GM12878 (cell line): ENCODE results near the gene BOD1L1. TPM values are rescaled to one million over a fixed set of nuclear protein-coding genes. Genes with fewer than 3 reads are reported as not detected.

Source experiments
- ATAC-seq: fragments of 200-7000 bp; cut with Tn5 transposase; 3 replicates; pipeline ENCODE4 v1.9.1; 2020; ENCODE audit warnings: mild to moderate bottlenecking, moderate library complexity
- BruUV-seq: library from RNA; stranded (reverse); fragments of 400-500 nt; replicated peaks from 2 replicates; lab custom pipeline; 2021; lab: Mats Ljungman, UMichigan
- CTCF ChIA-PET: fragments of 300-600 bp; sonication (Branson Sonifier 250); formaldehyde crosslinking; extraction: SDS; loops from one replicate; lab custom pipeline; 2021; ENCODE audit warnings: inconsistent platforms; lab: Yijun Ruan, JAX
- POLR2A ChIA-PET: fragments of 350-600 bp; formaldehyde crosslinking; extraction: SDS; loops from one replicate; lab custom pipeline; 2021; ENCODE audit warnings: inconsistent platforms; lab: Charles Lee
- RAD21 ChIA-PET: fragments of 300-600 bp; sonication (Branson Sonifier 250); formaldehyde crosslinking; loops from one replicate; lab custom pipeline; 2023; ENCODE audit warnings: antibody characterized with exemption; ENCODE audit not compliant: unreplicated experiment; lab: Charles Lee
- SMC1A ChIA-PET: fragments of 300-600 bp; sonication (Branson Sonifier 250); formaldehyde crosslinking; loops from one replicate; lab custom pipeline; 2023; ENCODE audit not compliant: unreplicated experiment, uncharacterized antibody; lab: Charles Lee
- DNase-seq: peaks from one replicate; pipeline ENCODE4 v3.0.0-alpha.2; 2011; ENCODE audit warnings: low read depth, low spot score
- FAIRE-seq: peaks from 3 replicates; lab custom pipeline; 2011; peaks lifted over from hg19 to GRCh38; lab: Jason Lieb, UNC
- H2AFZ ChIP-seq: 2 replicates; pipeline ENCODE4 v1.6.0; 2011; ENCODE audit warnings: low read depth, low read length, control low read depth; ENCODE audit not compliant: control insufficient read depth
- H3K27ac ChIP-seq: 2 replicates; pipeline ENCODE4 v1.5.1; 2011; ENCODE audit warnings: control low read depth; ENCODE audit not compliant: control insufficient read depth, insufficient read depth
- H3K27me3 ChIP-seq, 2 experiments: replicated peaks in 1 of 2; 2 replicates each; pipeline versions ENCODE4 v1.6.0 to v1.6.1; 2011; ENCODE audit warnings: low read length in 1 of 2; ENCODE audit not compliant: control insufficient read depth in 2 of 2, insufficient read depth in 2 of 2
- H3K36me3 ChIP-seq, 2 experiments: 2 replicates each; pipeline ENCODE4 v1.5.1; 2011; ENCODE audit warnings: low read length in 1 of 2; ENCODE audit not compliant: control insufficient read depth in 2 of 2, insufficient read depth in 2 of 2
- H3K4me1 ChIP-seq: 2 replicates; pipeline ENCODE4 v1.6.1; 2011; ENCODE audit warnings: mild to moderate bottlenecking, low read length, moderate library complexity, mixed read lengths; ENCODE audit not compliant: control insufficient read depth, insufficient read depth
- H3K4me2 ChIP-seq: 2 replicates; pipeline ENCODE4 v1.6.0; 2011; ENCODE audit warnings: control low read depth; ENCODE audit not compliant: control insufficient read depth, insufficient read depth
- H3K4me3 ChIP-seq: fragments of 200-600 bp; sonication (generic); 2 replicates; pipeline ENCODE4 v1.5.1; 2016
- H3K79me2 ChIP-seq: 2 replicates; pipeline ENCODE4 v1.6.0; 2011; ENCODE audit warnings: low read length; ENCODE audit not compliant: control insufficient read depth, insufficient read depth
- H3K9ac ChIP-seq: 2 replicates; pipeline ENCODE4 v1.8.0; 2011; ENCODE audit warnings: low read length, control low read depth, mixed read lengths; ENCODE audit not compliant: control insufficient read depth, insufficient read depth
- H3K9me3 ChIP-seq: replicated peaks from 3 replicates; pipeline ENCODE4 v1.5.1; 2011; ENCODE audit warnings: mild to moderate bottlenecking, low read length; ENCODE audit not compliant: control insufficient read depth, insufficient read depth
- H4K20me1 ChIP-seq: 2 replicates; pipeline ENCODE4 v1.6.0; 2011; ENCODE audit not compliant: control insufficient read depth, insufficient read depth
- ETV6 ChIP-seq, 2 experiments: fragments of 450-650 bp in 1 of 2; IDR thresholded peaks in 1 of 2; conservative IDR thresholded peaks in 1 of 2; 2 replicates each; pipeline ENCODE4 v1.6.1; 2014; ENCODE audit warnings: antibody characterized with exemption in 1 of 2, borderline replicate concordance in 1 of 2, low read depth in 1 of 2, mild to moderate bottlenecking in 1 of 2, moderate library complexity in 1 of 2
- HDAC6 ChIP-seq: fragments of 200-600 bp; sonication (generic); IDR thresholded peaks from one replicate; pipeline ENCODE4 v1.8.0; 2017; ENCODE audit warnings: antibody characterized with exemption; ENCODE audit not compliant: unreplicated experiment
- HSF1 ChIP-seq: fragments of 150-350 bp; IDR thresholded peaks from 2 replicates; pipeline ENCODE4 v1.6.1; 2014; ENCODE audit warnings: mild to moderate bottlenecking, low read depth, low read length
- IKZF2 ChIP-seq, 2 experiments: fragments of 450-650 bp; IDR thresholded peaks; 2 replicates each; pipeline ENCODE4 v1.6.1; 2017; ENCODE audit warnings: mild to moderate bottlenecking in 2 of 2, moderate library complexity in 2 of 2
- MAX ChIP-seq: IDR thresholded peaks from 2 replicates; pipeline ENCODE4 v1.6.1; 2012; ENCODE audit warnings: low read depth, low read length, improper control_type of control experiment
- MTA2 ChIP-seq: fragments of 450-650 bp; IDR thresholded peaks from 2 replicates; pipeline ENCODE4 v1.6.1; 2016; ENCODE audit warnings: low read depth, mild to moderate bottlenecking, moderate library complexity
- NFYB ChIP-seq: IDR thresholded peaks from 2 replicates; pipeline ENCODE4 v1.6.1; 2011; ENCODE audit warnings: low read depth, mild to moderate bottlenecking, low read length, improper control_type of control experiment, moderate library complexity; ENCODE audit not compliant: insufficient read depth
- NR2C1 ChIP-seq: fragments of 450-650 bp; IDR thresholded peaks from 2 replicates; pipeline ENCODE4 v1.6.1; 2017; ENCODE audit warnings: antibody characterized with exemption, mild to moderate bottlenecking, moderate library complexity
- RCOR1 ChIP-seq: conservative IDR thresholded peaks from 2 replicates; pipeline ENCODE4 v1.6.1; 2012; ENCODE audit warnings: low read depth, low read length, improper control_type of control experiment
- SREBF2 ChIP-seq: IDR thresholded peaks from 2 replicates; pipeline ENCODE4 v1.6.1; 2012; ENCODE audit warnings: mild to moderate bottlenecking, low read length
- TARDBP ChIP-seq: IDR thresholded peaks from 2 replicates; pipeline ENCODE4 v1.6.1; 2016; ENCODE audit warnings: borderline replicate concordance
- TCF7 ChIP-seq: IDR thresholded peaks from 2 replicates; pipeline ENCODE4 v1.6.1; 2014; ENCODE audit warnings: antibody characterized with exemption, borderline replicate concordance
- WGBS: methylation state at CpG from one replicate; pipeline ENCODE4 v1.1.6; 2016; ENCODE audit warnings: low lambda C conversion rate; ENCODE audit not compliant: insufficient replicate concordance, insufficient coverage; ENCODE audit errors: missing lambda C conversion rate; 5-methylcytosine and 5-hydroxymethylcytosine counted together
- in situ Hi-C: fragments of 300-500 bp; cut with MboI; formaldehyde crosslinking; loops from 9 replicates; pipeline ENCODE4 v1.14.3; 2018; ENCODE audit warnings: mixed read lengths
- intact Hi-C: fragments of 100-400 bp; cut with micrococcal nuclease; formaldehyde crosslinking; loops from one replicate; pipeline ENCODE4 v1.14.2; 2022; ENCODE audit not compliant: unreplicated experiment
- polyA plus RNA-seq, 11 experiments: library from polyadenylated mRNA; depleted of rRNA in 4 of 11; unstranded in 6 of 11; stranded (reverse) in 5 of 11; fragments of >200 nt; fragmentation: Nextera tagmentation in 4 of 11; fragmentation: Illumina TruSeq in 1 of 11; extraction: Ambion mirVana in 4 of 11; extraction: Trizol in 1 of 11; gene quantifications; 1 replicate in 1 of 11; 2 replicates in 10 of 11; pipeline versions ENCODE4 v1.2.1 to v1.2.3, GENCODE V29; 2011 to 2016; ENCODE audit warnings: inconsistent platforms in 2 of 11, missing spikeins in 2 of 11, low read depth in 1 of 11
- total RNA-seq, 4 experiments: library from RNA; depleted of rRNA in 3 of 4; stranded (reverse); fragments of >200 nt in 3 of 4; fragmentation: Illumina TruSeq in 1 of 4; extraction: Trizol in 1 of 4; gene quantifications; 2 replicates each; pipeline versions ENCODE4 v1.2.1 to v1.2.3, GENCODE V29; 2013 to 2021

The BOD1L1 gene
- total and polyA plus RNA-seq, 10 of the 15 experiments (the other 5 are each of a cell fraction or from before 2014, with no cell fraction given) = 6.8 to 41.6 (median 24.3) TPM

- H3K4me1 ChIP-seq = no peaks in the 10 kb centered on the region
- TF ChIP-seq NFYB = no peak
- no peak for TF ChIP-seq IKZF2 (IDR thresholded peaks at IDR 0.05)
- no peak for TF ChIP-seq HDAC6
- no peaks in the 10 kb centered on the region for H3K79me2 ChIP-seq
- ChIA-PET CTCF (no interaction called here), POLR2A (no interaction called here), SMC1A (no interaction called here), RAD21 (no interaction called here)
- ATAC-seq = no peak
- FAIRE-seq = no peak
- H3K4me2 ChIP-seq = no peak overlapping the region
- H3K9ac ChIP-seq = no peak overlapping the region
- no peaks in the 10 kb centered on the region for H3K36me3 ChIP-seq
- intact Hi-C loops = no loop called here
- peaks cover 23 to 35% of the 10 kb centered on the region in 2 experiments for H3K27me3 ChIP-seq
- no peaks in the 10 kb centered on the region for H4K20me1 ChIP-seq
- no TSS peak for BruUV-seq
- DNase-seq = no peak
- no peaks in the 10 kb centered on the region; the same call in 1 of the 3 replicates for H3K9me3 ChIP-seq
- H2AFZ ChIP-seq = no peak overlapping the region
- H3K27ac ChIP-seq = no peak overlapping the region
- in situ Hi-C loops = loop anchor here (25.0 kb wide), 1 partner anchor 1772 kb away; no protein-coding TSS in a partner anchor
- H3K4me3 ChIP-seq = no peak overlapping the region
- WGBS = 27% methylated on average over 32 of the region's 32 CpGs
These were observed 93.0 kb downstream of the BOD1L1 start for GRCh38 chr4:13534344-13535063.

GRCh38 chr4:13533670-13534343 is 93.7 kb downstream of the BOD1L1 start:
- H3K4me1 ChIP-seq = peaks cover 3% of the 10 kb centered on the region; the same call in 1 of the 2 replicates
- 26% methylated on average over 13 of the region's 13 CpGs for WGBS
- TF ChIP-seq MAX (no peak), RCOR1 (no peak), NR2C1 (no peak), ETV6 (conservative IDR thresholded peaks at IDR 0.05 in 1 of 2, IDR thresholded peaks at IDR 0.05 in 1 of 2; ENCODE audit: borderline replicate concordance in 1 of 2, low read depth in 1 of 2) (no peak), SREBF2 (no peak), HSF1 (no peak), MTA2 (no peak), TCF7 (no peak), TARDBP (no peak)

More at GRCh38 chr4:13533670-13534343, 93.7 kb downstream of the BOD1L1 start:
- FAIRE-seq (no peak), ATAC-seq (no peak), DNase-seq (no peak)
- Histone ChIP-seq H4K20me1 (no peaks in the 10 kb centered on the region), H3K36me3 (no peaks in the 10 kb centered on the region), H3K27ac (no peak overlapping the region), H2AFZ (no peak overlapping the region), H3K4me2 (no peak overlapping the region), H3K4me3 (no peak overlapping the region), H3K9ac (no peak overlapping the region), H3K9me3 (no peaks in the 10 kb centered on the region; the same call in 1 of the 3 replicates), H3K79me2 (no peaks in the 10 kb centered on the region), H3K27me3 (peaks cover 23 to 28% of the 10 kb centered on the region in 2 experiments)
- ChIA-PET POLR2A (no interaction called here), SMC1A (no interaction called here), RAD21 (no interaction called here), CTCF (no interaction called here)
- intact Hi-C loops = no loop called here
- in situ Hi-C loops = loop anchor here (25.0 kb wide), 1 partner anchor 1772 kb away; no protein-coding TSS in a partner anchor
- no TSS peak for BruUV-seq
